Neutrophil (primary cell): ENCODE results near the gene CLCN3.

Source experiments
- H3K27ac ChIP-seq: fragments of 200-600 bp; sonication (generic); 2 replicates; pipeline ENCODE4 v1.5.1; 2016; ENCODE audit warnings: mild to moderate bottlenecking, moderate library complexity
- H3K27me3 ChIP-seq: fragments of 200-600 bp; sonication (generic); 2 replicates; pipeline ENCODE4 v1.6.0; 2016; ENCODE audit warnings: mild to moderate bottlenecking
- H3K36me3 ChIP-seq: fragments of 200-600 bp; sonication (generic); 2 replicates; pipeline ENCODE4 v1.5.1; 2017
- H3K4me1 ChIP-seq, 2 experiments: fragments of 200-600 bp in 1 of 2; sonication (generic) in 1 of 2; 1 replicate in 1 of 2; 2 replicates in 1 of 2; pipeline versions ENCODE4 v1.5.1 to v1.6.1; 2013 to 2016; ENCODE audit warnings: low read depth in 1 of 2, low read length in 1 of 2, mild to moderate bottlenecking in 1 of 2, moderate library complexity in 1 of 2; ENCODE audit not compliant: control insufficient read depth in 1 of 2, insufficient read depth in 1 of 2
- H3K4me3 ChIP-seq, 2 experiments: fragments of 200-600 bp in 1 of 2; sonication (generic) in 1 of 2; 1 replicate in 1 of 2; 2 replicates in 1 of 2; pipeline ENCODE4 v1.5.1; 2013 to 2016; ENCODE audit warnings: low read depth in 1 of 2, low read length in 1 of 2, mild to moderate bottlenecking in 1 of 2, moderate library complexity in 1 of 2
- H3K9me3 ChIP-seq: fragments of 200-600 bp; sonication (generic); 2 replicates; pipeline ENCODE4 v1.5.1; 2016
- TF ChIP-seq, protein P1 (sequence below): fragments of 200-600 bp; sonication (generic); IDR thresholded peaks from 2 replicates; pipeline ENCODE4 v1.5.1; 2016; ENCODE audit warnings: antibody characterized with exemption

Gene CLCN3

DNA sequence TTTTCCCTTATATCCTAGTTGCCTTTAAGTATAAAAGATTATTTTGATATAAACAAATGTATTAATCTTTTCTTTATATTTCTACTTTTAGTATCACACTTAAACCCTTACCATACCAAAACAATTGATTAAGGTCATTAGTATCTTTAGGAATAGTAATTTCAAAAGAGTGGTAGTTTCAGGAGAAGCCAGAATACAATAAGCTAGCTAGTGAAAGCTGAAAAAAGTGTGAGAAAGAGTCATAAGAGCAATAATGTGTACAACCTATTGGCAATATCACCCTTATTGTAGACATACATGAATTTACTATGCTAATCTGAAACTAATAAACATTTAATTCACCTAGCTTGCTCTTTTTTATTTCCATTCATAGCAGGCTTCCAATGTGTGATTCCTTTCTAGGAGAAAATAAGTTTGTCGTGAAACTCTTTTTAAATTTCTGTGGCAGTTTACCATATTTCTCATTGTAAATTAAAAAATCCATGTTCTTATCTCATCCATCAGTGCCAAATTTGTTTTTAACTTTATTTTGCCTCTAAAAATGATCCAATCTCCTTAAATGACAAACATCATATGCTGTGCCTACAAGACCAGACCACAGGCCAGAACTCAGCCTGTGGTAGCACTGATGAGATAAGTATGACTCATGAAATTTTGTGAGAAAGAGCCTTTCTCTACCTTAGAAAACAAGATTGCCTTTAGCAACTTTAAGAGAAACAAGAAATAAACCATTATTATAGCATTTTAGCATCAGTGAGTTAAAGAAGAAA is 16.1 kb upstream of the CLCN3 start:
- Histone ChIP-seq H3K4me1 (no peaks in the 10 kb centered on the region), H3K4me3 (no peak overlapping the region), H3K27me3 (no peaks in the 10 kb centered on the region), H3K36me3 (peaks cover 7% of the 10 kb centered on the region), H3K9me3 (no peaks in the 10 kb centered on the region), H3K27ac (no peak overlapping the region)
- TF ChIP-seq, protein P1, sequence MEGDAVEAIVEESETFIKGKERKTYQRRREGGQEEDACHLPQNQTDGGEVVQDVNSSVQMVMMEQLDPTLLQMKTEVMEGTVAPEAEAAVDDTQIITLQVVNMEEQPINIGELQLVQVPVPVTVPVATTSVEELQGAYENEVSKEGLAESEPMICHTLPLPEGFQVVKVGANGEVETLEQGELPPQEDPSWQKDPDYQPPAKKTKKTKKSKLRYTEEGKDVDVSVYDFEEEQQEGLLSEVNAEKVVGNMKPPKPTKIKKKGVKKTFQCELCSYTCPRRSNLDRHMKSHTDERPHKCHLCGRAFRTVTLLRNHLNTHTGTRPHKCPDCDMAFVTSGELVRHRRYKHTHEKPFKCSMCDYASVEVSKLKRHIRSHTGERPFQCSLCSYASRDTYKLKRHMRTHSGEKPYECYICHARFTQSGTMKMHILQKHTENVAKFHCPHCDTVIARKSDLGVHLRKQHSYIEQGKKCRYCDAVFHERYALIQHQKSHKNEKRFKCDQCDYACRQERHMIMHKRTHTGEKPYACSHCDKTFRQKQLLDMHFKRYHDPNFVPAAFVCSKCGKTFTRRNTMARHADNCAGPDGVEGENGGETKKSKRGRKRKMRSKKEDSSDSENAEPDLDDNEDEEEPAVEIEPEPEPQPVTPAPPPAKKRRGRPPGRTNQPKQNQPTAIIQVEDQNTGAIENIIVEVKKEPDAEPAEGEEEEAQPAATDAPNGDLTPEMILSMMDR: no peak

- no peaks in the 10 kb centered on the region for H3K9me3 ChIP-seq
- H3K4me3 ChIP-seq: no peak overlapping the region
- TF ChIP-seq, protein P1: no peak
- H3K4me1 ChIP-seq: no peaks in the 10 kb centered on the region
- H3K27me3 ChIP-seq: no peaks in the 10 kb centered on the region
- H3K27ac ChIP-seq: no peak overlapping the region
- peaks cover 7% of the 10 kb centered on the region for H3K36me3 ChIP-seq
Measured at GRCh38 chr4:169604903-169605331, 15.5 kb upstream of the CLCN3 start.

DNA sequence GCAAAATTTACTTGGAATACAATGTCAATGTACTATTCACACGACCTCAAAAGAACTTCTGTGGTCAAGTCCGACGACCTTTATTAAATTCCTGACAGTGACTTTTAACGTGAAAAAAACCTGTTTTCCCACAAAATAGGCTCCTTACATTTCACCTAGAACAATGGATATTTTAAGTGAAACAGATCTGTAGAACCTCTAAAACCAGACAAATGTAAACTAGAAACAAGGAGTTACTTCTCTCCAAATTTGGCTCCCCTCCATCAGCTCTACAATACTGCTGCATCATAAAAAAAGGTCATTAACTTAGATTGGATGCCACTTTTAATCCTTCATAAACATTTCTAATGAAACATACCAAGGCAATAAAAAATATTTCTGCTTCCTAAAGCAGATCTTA is 9.2 kb upstream of the CLCN3 start:
- TF ChIP-seq, protein P1: no peak
- Histone ChIP-seq H3K36me3 (no peaks in the 10 kb centered on the region), H3K4me1 (peaks cover 14 to 17% of the 10 kb centered on the region in 2 experiments), H3K9me3 (no peaks in the 10 kb centered on the region), H3K4me3 (peak overlapping the region; percentile 87 to 94), H3K27ac (no peak overlapping the region), H3K27me3 (no peaks in the 10 kb centered on the region)

DNA sequence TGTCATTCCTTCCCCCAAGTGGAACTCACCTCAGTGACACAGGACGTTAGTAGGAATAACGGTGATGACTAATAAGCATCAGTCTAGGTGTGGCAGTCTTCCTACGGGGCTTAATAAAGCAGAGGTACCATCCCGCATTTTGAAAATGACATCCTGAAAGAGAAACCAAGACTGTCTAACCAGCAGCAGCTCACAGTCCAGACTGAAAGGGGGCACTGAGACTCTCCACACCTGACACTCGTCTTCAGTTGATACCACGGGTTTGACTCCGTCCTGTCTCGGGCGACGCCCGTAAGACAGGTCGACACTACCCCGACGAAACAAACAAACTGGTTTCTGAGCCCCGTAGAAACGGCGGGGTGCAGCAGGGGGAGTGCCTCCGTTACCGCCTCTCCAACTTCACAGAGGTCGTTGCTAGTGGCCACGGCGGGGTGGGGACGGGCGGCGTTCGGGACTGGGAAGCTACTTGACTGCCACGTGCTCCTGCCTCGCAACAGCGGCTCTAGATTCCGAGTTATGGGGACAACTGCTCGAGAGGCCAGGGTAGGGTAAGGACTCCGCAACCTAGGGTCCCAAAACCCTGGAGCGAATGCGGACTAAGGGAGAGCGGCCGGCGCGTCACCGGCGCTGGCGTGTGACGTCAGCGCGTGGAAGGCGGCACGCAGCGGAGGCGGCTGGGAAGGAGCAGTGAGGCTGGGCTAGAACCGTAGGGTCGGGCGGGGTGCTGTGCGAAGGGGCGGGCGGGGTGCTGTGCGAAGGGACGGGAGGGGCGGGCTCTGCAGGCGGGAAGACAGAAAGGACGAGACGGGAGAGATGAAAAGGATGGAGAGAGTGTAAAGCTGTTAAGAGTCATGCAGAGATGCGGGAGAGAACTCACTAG is 8.1 kb upstream of the CLCN3 start, which contains the start of gene NEK1:
Gene NEK1, minus strand, starts transcription at position 593 of the 880 bp plus-strand sequence. CDS start 9,953 bp downstream, outside the sequence.
- peaks cover 14 to 17% of the 10 kb centered on the region in 2 experiments for H3K4me1 ChIP-seq
- H3K27me3 ChIP-seq: no peaks in the 10 kb centered on the region
- no peaks in the 10 kb centered on the region for H3K36me3 ChIP-seq
- H3K27ac ChIP-seq: peak within 1 kb of the TSS; percentile 90
- TF ChIP-seq, protein P1: no peak
- H3K9me3 ChIP-seq: no peaks in the 10 kb centered on the region
- H3K4me3 ChIP-seq: peak within 1 kb of the TSS; percentile 87 to 94

GRCh38 chr4:169612871-169613859 is 7.2 kb upstream of the CLCN3 start:
- H3K4me1 ChIP-seq: peaks cover 14 to 17% of the 10 kb centered on the region in 2 experiments
- TF ChIP-seq, protein P1: peak; percentile 49
- peak overlapping the region; percentile 87 to 94 for H3K4me3 ChIP-seq
- H3K36me3 ChIP-seq: no peaks in the 10 kb centered on the region
- no peaks in the 10 kb centered on the region for H3K9me3 ChIP-seq
- peaks cover 2% of the 10 kb centered on the region for H3K27me3 ChIP-seq
- peak overlapping the region; percentile 90 for H3K27ac ChIP-seq
